Measurements from ENCODE around the gene UST.
"Not testable (repeated sequence)": the region's sequence is repeated elsewhere in the genome, so short reads cannot be mapped to it uniquely, and the experiment has no call there.

UST gene

DNA sequence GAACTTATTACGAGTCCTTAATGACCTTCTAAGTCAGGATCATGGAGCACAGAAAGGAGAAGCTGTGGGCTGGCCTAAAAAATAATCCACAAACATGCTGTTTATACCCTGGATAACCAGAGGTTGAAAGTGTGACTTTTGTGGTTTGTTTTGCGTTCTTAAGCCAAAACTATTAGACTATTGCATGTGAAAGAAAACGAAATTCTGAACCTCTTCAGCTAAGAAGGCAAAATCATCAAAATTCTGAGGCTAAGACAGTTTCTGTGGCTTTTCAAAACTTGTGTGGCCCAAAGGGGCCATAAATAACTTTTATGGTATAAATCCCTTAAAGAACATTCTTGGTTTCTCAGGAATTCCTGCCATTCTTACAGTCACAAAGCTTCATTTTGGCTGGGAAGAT, 251.0 kb downstream of the UST start:
- no peak overlapping the region for H3K27ac ChIP-seq
- TF ChIP-seq, protein P1, sequence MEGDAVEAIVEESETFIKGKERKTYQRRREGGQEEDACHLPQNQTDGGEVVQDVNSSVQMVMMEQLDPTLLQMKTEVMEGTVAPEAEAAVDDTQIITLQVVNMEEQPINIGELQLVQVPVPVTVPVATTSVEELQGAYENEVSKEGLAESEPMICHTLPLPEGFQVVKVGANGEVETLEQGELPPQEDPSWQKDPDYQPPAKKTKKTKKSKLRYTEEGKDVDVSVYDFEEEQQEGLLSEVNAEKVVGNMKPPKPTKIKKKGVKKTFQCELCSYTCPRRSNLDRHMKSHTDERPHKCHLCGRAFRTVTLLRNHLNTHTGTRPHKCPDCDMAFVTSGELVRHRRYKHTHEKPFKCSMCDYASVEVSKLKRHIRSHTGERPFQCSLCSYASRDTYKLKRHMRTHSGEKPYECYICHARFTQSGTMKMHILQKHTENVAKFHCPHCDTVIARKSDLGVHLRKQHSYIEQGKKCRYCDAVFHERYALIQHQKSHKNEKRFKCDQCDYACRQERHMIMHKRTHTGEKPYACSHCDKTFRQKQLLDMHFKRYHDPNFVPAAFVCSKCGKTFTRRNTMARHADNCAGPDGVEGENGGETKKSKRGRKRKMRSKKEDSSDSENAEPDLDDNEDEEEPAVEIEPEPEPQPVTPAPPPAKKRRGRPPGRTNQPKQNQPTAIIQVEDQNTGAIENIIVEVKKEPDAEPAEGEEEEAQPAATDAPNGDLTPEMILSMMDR (conservative IDR thresholded peaks at IDR 0.05): no peak
- TF ChIP-seq ZFX (IDR thresholded peaks at IDR 0.05): no peak

DNA sequence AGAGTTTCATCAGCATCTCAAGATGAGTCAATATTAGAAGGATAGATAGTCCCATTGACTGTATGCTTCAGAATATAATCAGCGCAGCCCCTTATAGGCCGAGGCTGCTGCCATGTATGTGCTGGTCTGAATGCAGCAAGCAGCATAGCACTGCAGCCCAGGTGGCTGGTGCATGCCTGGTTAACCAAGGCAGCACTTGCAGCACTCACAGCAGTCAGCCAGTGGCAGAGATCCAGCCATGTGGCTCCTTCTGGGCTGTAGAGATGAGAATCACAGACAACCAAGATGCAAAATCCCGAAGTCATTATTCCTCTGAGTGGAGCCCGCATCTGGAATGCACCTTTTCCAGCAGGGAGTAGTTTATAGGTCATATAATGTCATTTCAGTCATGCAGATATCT, 251.9 kb downstream of the UST start:
- TF ChIP-seq, protein P1 (conservative IDR thresholded peaks at IDR 0.05): no peak
- TF ChIP-seq ZFX (IDR thresholded peaks at IDR 0.05): no peak
- H3K27ac ChIP-seq: no peak overlapping the region

DNA sequence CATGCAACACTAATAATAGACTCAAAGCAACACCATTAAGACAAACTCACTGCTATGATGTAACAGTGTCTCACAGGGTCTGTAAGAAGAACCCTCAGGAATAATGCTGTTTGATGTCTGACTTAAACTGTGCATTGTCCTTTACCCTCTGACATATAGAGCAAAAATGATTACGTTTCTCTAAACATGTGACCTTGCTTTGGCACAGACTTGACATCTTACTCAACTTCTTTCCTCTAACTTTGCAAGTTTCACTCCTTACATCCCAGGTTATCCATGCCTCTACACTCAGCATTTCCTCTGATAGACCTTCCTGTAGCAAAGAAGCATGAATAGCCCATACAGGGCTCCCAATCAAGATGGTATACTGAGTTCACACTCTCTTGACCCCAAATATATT, 252.7 kb downstream of the UST start:
- H3K27ac ChIP-seq: no peak overlapping the region
- TF ChIP-seq ZFX (IDR thresholded peaks at IDR 0.05): no peak
- TF ChIP-seq, protein P1 (conservative IDR thresholded peaks at IDR 0.05): no peak

DNA sequence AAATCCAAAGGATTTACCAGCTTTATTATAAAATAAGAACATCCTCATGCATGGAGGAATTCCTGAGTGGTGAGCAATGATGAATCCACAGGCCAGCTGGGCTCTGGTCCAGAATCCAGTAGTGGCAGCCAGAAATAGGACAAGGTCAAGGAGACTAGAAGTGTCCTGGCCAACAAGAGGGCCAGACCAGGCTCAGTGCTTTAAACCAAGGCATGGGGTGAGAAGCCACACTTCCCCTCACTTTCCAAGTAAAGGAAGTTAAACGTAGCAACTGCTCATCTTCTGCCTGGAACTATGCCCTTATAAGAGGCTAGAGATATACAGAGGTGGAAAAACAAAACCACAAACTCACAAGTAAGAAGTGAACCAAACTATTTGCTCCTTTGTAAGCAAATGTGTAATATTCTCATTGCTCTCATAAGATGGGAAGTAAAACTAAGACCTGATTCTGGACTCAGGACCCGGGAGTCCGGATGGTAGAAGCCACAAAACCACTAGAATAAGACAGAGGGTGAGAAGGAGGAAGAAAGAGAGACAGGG, 253.2 kb downstream of the UST start:
- H3K27ac ChIP-seq: no peak overlapping the region
- TF ChIP-seq, protein P1 (conservative IDR thresholded peaks at IDR 0.05): no peak
- TF ChIP-seq ZFX (IDR thresholded peaks at IDR 0.05): no peak

DNA sequence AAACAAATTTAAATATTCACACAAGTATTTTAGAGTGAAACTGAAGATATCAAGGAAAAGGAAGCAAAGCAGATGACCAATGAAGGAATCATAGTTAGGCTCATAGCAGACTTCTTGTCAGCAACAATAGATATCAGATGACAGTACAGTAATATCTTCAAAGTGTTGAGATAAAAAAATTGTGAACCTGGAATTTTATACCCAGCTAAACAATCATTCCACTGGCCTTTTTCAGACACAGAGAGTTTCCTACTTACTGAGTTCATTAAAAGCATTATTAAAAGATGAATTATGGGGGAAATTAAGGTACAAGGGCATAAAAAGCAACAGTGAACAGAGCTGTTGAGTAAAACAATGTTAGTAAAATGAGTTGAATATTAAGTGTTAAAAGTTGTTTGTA, 254.6 kb downstream of the UST start:
- no peak for TF ChIP-seq ZFX (IDR thresholded peaks at IDR 0.05)
- TF ChIP-seq, protein P1 (conservative IDR thresholded peaks at IDR 0.05): no peak
- H3K27ac ChIP-seq: no peak overlapping the region

DNA sequence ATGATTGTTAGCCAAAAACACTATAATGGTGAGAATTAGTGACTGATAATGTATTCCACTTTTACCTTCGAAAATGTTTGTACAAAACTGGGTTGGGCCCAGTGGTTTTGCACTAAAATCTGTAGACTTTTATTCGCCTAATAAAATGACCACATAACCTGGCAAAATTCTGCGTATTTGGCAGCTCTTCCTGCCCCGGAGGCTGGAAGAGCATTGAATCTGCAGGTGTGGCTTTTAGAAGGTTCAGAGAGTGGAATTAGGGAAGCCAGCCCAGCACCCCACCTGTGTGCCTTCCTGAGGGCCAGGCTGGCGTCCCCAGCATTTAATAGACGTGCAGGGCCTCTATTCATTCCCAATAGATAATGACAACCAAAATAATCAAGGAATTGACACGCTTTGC, 256.7 kb downstream of the UST start:
- TF ChIP-seq, protein P1 (conservative IDR thresholded peaks at IDR 0.05): no peak
- no peak for TF ChIP-seq ZFX (IDR thresholded peaks at IDR 0.05)
- H3K27ac ChIP-seq: no peak overlapping the region

DNA sequence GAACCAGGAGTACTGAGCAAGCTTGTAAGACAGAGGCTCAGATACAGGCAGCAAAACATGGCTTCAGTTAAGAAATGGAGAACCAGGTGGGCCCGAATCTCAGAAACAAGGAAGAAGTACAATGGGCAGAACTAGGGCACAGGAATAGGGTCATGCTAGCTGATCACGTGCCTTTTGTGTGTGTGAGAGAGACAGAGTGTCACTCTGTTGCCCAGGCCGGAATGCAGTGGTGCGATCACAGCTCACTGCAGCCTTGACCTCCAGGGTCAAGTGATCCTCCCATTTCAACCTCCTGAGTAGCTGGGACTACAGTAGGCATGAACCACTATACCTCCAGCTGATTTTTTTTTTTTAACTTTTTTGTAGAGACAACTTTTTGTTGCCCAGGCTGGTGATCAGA, 257.8 kb downstream of the UST start:
- TF ChIP-seq, protein P1 (conservative IDR thresholded peaks at IDR 0.05): no peak
- TF ChIP-seq ZFX (IDR thresholded peaks at IDR 0.05): no peak
- H3K27ac ChIP-seq: no peak overlapping the region

DNA sequence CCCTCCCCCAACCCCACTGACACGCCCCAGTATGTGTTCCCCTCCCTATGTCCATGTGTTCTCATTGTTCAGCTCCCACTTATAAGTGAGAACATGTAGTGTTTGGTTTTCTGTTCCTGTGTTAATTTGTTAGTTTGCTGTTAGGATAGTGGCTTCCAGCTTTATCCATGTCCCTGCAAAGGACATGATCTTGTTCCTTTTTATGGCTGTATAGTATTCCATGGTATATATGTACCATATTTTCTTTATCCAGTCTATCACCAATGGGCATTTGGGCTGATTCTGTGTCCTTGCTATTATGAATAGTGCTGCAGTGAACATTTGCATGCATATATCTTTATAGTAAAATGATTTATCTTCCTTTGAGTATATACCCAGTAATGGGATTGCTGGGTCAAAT, 259.4 kb downstream of the UST start:
- H3K27ac ChIP-seq: not testable (repeated sequence)

All from C4-2B (cell line).